ENCODE measurements around the gene JCAD. TPM values are rescaled to one million over a fixed set of nuclear protein-coding genes. Genes with fewer than 3 reads are reported as not detected.

Gene JCAD, protein sequence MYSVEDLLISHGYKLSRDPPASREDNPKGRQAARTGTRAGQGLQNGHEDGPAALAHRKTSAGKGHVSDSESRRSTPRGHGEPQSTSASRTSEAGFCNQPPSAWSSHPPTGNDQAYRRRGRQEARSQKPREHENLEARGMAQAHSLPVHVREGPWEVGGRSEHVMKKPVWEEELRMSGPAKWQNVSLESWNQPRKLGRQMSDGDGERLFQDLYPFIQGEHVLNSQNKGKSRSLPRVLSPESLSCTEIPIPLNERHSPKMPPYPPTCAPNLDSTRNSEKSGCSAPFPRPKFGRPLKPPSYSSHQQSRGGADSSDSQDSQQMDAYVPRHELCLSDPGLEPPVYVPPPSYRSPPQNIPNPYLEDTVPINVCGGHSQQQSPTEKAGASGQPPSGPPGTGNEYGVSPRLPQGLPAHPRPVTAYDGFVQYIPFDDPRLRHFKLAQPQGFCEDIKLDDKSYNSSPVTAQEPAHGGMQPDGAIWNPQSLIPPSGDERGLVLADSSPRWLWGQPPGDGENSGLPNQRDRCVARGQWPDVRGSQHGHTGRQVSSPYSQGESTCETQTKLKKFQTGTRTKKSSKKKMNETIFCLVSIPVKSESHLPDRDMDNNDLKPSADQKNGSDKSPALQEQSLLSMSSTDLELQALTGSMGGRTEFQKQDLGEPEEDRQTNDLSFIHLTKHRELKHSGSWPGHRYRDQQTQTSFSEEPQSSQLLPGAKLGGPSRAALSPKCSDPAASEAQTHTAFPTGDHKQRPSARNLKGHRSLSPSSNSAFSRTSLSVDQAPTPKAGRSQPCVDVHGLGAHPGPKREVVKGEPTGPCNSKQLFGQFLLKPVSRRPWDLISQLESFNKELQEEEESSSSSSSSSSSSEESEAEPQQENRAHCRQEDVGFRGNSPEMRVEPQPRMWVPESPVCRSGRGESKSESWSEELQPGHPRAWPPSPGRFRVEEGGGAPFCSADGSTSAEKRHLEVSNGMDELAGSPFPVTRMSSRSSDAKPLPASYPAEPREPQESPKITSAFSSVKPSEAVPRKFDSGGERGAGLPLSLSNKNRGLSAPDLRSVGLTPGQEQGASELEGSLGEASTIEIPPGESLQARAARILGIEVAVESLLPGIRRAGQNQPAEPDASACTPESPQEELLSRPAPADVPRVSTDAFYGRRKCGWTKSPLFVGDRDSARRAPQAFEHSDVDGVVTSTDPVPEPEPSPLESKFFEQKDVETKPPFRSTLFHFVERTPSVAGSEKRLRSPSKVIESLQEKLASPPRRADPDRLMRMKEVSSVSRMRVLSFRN (N-terminal part only)
- 55.5 and 124 TPM in 2 replicates for total RNA-seq

DNA sequence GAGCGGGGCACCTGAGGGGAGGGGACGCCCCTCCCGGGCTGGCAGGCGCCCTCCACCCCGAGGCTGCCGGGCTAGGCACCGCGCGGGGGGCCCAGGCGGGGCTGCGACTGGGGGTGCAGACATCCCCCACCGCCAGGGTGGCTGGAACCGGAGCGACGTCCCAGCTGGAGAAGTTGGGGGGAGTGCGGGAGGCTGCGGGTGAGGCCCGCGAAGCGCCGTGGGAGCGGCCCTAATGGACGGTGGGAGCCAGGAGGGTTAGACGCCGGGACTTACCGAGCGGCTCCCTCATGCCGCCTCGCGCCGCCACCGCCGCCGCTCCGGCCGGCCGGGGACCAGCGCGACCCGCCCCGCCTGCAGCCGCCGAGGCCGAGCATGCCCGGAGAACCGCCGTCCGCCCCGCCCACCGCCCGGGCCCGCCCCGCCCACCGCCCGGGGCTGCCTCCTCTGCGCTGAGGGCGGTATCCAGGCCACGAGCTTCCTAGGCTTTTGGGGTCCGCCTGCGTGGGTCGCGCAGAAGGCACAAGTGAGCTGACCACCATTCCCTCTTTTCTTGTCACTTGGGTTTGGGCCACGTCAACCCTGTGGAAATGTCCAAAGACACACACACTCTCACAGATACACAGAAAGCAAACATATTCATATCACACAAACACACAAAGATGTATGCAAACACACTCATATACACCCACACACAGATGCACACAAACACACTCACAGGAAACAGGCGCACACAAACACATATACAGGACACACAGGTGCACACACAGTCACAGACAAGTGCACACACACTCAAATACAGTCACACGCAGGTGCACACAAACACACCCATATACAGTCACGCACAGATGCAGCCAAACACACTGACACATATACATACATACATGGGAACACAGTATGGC, at the start of gene JCAD:
TSS of gene JCAD (minus strand) at position 378 of the 899 bp plus-strand sequence. CDS start 11,774 bp downstream, outside the sequence.

